Stimulated activated naive CD8-positive, alpha-beta T cell treated with anti-CD3 and anti-CD28 coated beads, Interleukin-15, Interleukin-2, amounts not matched to agents 100 U/mL and 50 U/mL, for 24 hours (primary cell): Measurements from ENCODE around the gene HES7.
"Not testable (repeated sequence)": the region's sequence is repeated elsewhere in the genome, so short reads cannot be mapped to it uniquely, and the experiment has no call there.

Source experiments
- ATAC-seq: fragments of 150-1000 bp; cut with Tn5 transposase; one replicate; pipeline ENCODE4 v1.10.0; 2021
- DNase-seq: peaks from one replicate; pipeline ENCODE4 v3.0.0; 2021

Gene HES7

GRCh38 chr17:8123695-8124349 is at the start of gene HES7:
HES7 (minus strand) TSS chr17:8124106; CDS start chr17:8124084, 22 bp downstream.
- DNase-seq, result peak; percentile 30

GRCh38 chr17:8173056-8173870 is 49.4 kb upstream of the HES7 start:
- ATAC-seq (peak; percentile 86), DNase-seq (peak; percentile 77)

More at GRCh38 chr17:8123695-8124349, at the start of gene HES7:
- ATAC-seq, result no peak

GRCh38 chr17:8170186-8170585 is 46.3 kb upstream of the HES7 start:
- not testable (repeated sequence) for ATAC-seq

GRCh38 chr17:8167526-8167925 is 43.6 kb upstream of the HES7 start:
- no peak for DNase-seq

More at GRCh38 chr17:8170186-8170585, 46.3 kb upstream of the HES7 start:
- DNase-seq, result not testable (repeated sequence)

GRCh38 chr17:8166731-8167130 is 42.8 kb upstream of the HES7 start:
- no peak for DNase-seq
- no peak for ATAC-seq

More at GRCh38 chr17:8167526-8167925, 43.6 kb upstream of the HES7 start:
- no peak for ATAC-seq

GRCh38 chr17:8164815-8165131 is 40.9 kb upstream of the HES7 start:
- ATAC-seq (no peak), DNase-seq (no peak)

GRCh38 chr17:8163978-8164814 is 40.3 kb upstream of the HES7 start:
- ATAC-seq (peak; percentile 70), DNase-seq (peak; percentile 85)

- no peak for ATAC-seq
- DNase-seq, result peak; percentile 52
Observed at GRCh38 chr17:8162997-8163977, 39.4 kb upstream of the HES7 start.

GRCh38 chr17:8162233-8162996 is 38.5 kb upstream of the HES7 start, which contains the start of gene VAMP2:
VAMP2 (minus strand) TSS chr17:8162948; CDS start chr17:8162879, 69 bp downstream.
- ATAC-seq (peak; percentile 38), DNase-seq (peak; percentile 87)

- no peak for ATAC-seq
- DNase-seq, result no peak
Observed at GRCh38 chr17:8161289-8162232, 37.7 kb upstream of the HES7 start.

GRCh38 chr17:8160741-8161221 is 36.9 kb upstream of the HES7 start:
- DNase-seq (peak; percentile 46), ATAC-seq (no peak)

GRCh38 chr17:8160224-8160577 is 36.3 kb upstream of the HES7 start:
- no peak for ATAC-seq
- DNase-seq, result no peak

- no peak for ATAC-seq
- DNase-seq, result no peak
Observed at GRCh38 chr17:8159459-8160223, 35.7 kb upstream of the HES7 start.

GRCh38 chr17:8159032-8159400 is 35.1 kb upstream of the HES7 start:
- no peak for DNase-seq
- no peak for ATAC-seq

GRCh38 chr17:8158267-8159031 is 34.5 kb upstream of the HES7 start:
- ATAC-seq (peak; percentile 11), DNase-seq (peak; percentile 95)

GRCh38 chr17:8156246-8156992 is 32.5 kb upstream of the HES7 start:
- peak; percentile 74 for ATAC-seq

GRCh38 chr17:8155996-8156245 is 32.0 kb upstream of the HES7 start:
- ATAC-seq (no peak), DNase-seq (no peak)

More at GRCh38 chr17:8156246-8156992, 32.5 kb upstream of the HES7 start:
- DNase-seq, result peak; percentile 100
